HG02588 (cell line): Measurements from ENCODE around the gene ANKS6.

ENCODE experiments used
- ATAC-seq: cut with Tn5 transposase; IDR thresholded peaks from one replicate; pipeline ENCODE4 v1.9.1; 2021; ENCODE audit warnings: mild to moderate bottlenecking, moderate library complexity; ENCODE audit not compliant: unreplicated experiment

Gene ANKS6

GRCh38 chr9:98796364-98797101, at the start of gene ANKS6:
Gene ANKS6, minus strand, starts transcription at chr9:98796555. Its CDS starts 64 bp downstream, at chr9:98796491.
- ATAC-seq = peak; percentile 85

GRCh38 chr9:98846081-98846480, 49.7 kb upstream of the ANKS6 start:
- ATAC-seq = no peak

- no peak for ATAC-seq
These were observed 46.2 kb upstream of the ANKS6 start for GRCh38 chr9:98842510-98842909.

DNA sequence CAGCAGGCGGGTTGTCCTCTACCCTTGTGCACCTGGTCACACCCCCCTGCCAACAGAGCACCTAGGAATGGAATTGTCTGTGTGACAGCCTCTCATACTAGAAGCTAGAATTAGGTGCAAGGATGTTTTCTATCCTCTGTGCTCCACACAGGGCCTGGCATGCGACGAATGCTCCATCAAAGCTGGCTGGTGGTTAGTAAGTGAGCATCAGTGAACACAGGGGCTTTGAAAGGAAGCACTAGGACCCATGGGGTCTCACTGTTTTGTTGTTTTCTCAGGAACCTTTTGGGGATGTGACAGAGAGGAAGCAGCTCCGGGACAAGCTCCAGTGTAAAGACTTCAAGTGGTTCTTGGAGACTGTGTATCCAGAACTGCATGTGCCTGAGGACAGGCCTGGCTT, 43.4 kb upstream of the ANKS6 start:
- ATAC-seq = no peak

- no peak for ATAC-seq
These were observed 42.7 kb upstream of the ANKS6 start for GRCh38 chr9:98838868-98839565.

- ATAC-seq = no peak
These were observed 42.0 kb upstream of the ANKS6 start for GRCh38 chr9:98838155-98838867.

DNA sequence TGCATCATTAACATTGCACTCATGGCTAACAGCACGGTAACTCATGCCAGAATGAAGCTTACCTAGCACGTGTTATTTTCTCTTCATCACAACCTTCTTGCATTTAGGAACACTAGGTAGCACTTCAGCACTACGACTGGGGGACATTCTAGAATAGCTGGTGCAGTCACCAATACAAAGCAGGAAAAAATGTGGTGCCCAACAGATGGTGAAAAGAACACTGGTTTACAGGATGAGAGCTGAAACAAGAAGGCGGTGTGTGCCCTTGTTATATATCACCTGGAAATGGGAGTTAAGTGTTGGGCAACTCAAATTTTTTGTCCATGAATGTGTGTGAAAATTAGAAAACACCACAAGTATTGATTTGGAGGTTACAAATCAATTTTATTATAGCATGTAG, 41.2 kb upstream of the ANKS6 start:
- no peak for ATAC-seq

GRCh38 chr9:98836206-98836605, 39.9 kb upstream of the ANKS6 start:
- no peak for ATAC-seq

DNA sequence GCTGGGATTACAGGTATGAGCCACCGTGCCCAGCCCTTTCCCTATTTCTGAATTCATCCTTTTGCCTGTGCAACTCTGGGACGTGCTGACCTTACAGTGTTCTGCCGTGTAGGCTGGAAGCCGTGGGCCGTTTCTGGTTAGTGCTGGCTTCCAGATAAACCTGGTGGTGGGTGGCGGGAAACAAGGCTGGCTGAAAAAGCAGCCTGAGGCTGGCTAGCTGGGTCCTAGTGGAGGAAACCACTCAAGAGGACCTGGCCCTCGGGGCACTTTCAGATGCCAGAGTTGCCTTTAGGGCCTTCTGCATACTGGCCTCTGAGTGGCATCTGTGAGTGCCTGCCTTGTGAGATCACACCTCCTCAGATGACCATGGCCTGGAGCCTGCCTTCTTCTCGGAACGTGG, 38.0 kb upstream of the ANKS6 start:
- no peak for ATAC-seq

DNA sequence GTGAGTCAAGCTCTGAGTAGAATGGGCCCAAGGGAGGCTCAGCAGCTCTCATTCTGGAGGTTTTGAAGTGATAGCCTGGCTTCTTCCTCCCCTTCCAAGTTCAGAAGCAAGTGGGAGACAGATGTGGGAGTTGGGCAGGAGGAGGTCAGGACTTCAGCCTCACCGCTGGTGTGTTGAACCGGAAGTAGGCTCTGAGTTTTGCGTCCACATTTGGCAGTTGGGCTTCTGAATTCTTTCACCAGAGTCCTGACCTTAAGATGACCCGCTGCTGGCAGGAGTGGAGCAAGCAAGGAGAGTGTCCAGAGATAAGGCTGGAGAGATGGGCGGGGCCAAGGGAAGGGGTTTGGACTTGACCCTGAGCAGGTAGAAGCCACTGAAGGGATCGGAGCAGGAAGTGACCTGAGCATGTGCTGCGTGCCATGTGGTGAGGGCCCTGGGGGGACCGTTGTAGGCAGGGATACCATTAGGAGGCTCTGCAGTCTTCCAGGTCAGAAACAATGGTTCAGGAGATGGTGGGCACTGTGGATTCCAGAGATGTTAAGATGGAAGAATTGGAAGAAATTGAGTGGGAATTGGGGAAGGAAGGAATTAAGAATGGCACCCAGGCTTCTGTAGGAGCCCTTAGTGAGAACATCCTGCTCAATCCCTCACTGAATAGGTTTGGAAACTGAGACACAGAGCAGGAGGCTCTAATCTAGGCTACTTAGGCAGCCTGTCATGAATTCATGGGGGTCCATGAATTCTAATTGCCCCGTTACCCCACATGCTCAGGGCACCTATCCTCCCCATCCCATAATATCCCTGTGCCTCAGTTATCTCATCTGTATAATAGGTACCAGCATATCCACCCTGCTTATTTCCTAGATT, 37.0 kb upstream of the ANKS6 start:
- no peak for ATAC-seq

GRCh38 chr9:98832768-98833089, 36.4 kb upstream of the ANKS6 start:
- no peak for ATAC-seq

DNA sequence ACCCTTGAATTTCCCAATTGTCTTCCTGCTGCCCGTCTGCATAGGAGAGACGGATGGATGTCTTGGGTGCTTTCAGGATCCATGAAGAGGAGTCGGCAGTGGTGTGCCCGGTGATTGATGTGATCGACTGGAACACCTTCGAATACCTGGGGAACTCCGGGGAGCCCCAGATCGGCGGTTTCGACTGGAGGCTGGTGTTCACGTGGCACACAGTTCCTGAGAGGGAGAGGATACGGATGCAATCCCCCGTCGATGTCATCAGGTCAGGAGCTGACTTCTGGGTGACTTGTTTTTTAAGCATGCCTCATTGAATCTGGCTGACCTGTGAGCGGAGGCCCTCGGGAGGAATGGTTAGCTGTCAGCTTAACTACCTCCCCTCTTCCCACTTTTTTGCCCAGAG, 35.3 kb upstream of the ANKS6 start:
- no peak for ATAC-seq

DNA sequence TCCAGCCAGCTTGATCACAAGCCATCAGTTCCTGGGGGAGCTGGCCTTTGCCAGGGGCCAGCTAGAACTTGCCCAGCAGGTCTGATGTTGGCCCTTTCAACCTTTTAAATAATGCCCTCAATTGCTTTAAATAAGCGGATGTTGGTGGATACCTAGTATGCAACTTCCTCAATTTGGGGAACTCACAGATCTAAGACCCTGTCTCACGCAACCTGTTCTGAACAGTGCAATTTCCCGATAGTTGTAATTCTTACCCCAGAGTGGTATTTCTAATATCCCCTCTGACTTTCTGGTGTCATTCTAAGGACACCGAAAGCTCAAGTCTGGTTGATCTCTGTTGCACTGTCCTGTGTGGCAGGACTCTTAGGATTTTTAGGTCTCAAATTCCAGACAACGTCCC, 34.2 kb upstream of the ANKS6 start:
- no peak for ATAC-seq

DNA sequence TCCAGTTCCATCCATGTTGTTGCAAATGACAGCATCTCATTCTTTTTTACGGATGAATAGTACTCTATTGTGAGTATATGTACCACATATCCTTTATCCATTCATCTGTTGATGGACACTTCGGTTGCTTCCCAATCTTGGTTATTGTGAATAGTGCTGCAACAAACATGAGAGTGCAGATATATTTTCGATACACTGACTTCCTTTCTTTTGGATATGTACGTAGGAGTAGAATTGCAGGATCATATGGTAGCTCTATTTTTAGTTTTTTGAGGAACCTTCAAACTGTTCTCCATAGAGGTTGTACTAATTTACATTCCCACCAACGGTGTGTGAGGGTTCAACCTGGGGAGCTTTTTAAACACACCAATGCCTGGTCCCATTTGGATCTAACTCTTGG, 33.4 kb upstream of the ANKS6 start:
- ATAC-seq = no peak

DNA sequence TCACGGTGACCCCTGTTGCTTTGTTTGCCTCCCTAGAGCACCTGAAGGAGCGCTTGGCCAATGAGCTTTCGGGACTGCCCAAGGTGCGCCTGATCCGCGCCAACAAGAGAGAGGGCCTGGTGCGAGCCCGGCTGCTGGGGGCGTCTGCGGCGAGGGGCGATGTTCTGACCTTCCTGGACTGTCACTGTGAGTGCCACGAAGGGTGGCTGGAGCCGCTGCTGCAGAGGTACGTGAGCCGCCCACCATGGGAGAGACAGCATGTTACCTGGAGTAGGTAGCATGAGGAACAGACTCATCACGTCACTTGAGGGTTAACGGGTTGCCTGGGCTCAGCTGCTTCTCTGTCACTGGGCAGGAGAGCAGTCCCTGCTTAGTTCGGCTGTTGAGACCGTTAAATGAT, 30.4 kb upstream of the ANKS6 start:
- ATAC-seq = no peak

GRCh38 chr9:98825414-98825813, 29.1 kb upstream of the ANKS6 start:
- no peak for ATAC-seq

DNA sequence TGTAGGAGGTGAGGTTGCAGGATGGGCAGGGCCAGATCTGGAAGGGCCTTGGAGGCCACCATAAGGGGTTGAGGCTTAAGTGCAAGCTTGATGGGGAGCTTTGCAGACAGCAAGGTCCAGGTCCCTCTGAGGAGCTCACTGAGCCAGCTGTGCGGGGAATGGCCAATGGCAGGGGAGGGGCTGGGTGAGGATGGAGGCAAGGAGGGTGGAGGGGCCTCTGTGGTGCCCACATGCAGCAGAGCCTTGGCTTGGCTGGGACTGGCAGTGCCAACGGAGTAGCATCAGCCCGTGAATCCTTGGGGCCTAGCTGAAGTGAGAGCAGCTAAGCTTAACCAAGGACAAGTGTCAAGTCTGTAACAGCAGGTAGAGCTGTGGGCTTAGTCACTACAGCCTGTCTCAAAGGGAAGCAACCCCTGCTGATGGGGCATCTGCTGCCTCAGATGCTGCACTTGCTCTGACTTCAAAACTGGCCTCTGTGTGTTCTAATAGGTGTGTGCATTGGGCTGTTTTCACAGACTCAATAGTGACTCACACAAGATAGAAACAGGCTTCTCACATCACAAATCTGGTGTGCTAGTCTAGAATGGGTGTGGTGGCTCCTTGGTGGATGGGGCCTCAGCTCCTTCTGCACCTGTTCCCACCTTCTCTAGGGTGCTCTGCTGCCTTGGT, 27.4 kb upstream of the ANKS6 start:
- ATAC-seq = no peak

- ATAC-seq = no peak
These were observed 26.3 kb upstream of the ANKS6 start for GRCh38 chr9:98822661-98823060.

- no peak for ATAC-seq
These were observed 25.5 kb upstream of the ANKS6 start for GRCh38 chr9:98821831-98822230.

GRCh38 chr9:98819231-98819630, 22.9 kb upstream of the ANKS6 start:
- ATAC-seq = no peak

GRCh38 chr9:98818764-98819163, 22.4 kb upstream of the ANKS6 start:
- no peak for ATAC-seq
